GM21529 (cell line): Measurements from ENCODE around the gene AOX1.
"Not testable (repeated sequence)": the region's sequence is repeated elsewhere in the genome, so short reads cannot be mapped to it uniquely, and the experiment has no call there.

Source experiments
- ATAC-seq: cut with Tn5 transposase; IDR thresholded peaks from one replicate; pipeline ENCODE4 v1.9.1; 2021; ENCODE audit not compliant: unreplicated experiment

Gene AOX1

DNA sequence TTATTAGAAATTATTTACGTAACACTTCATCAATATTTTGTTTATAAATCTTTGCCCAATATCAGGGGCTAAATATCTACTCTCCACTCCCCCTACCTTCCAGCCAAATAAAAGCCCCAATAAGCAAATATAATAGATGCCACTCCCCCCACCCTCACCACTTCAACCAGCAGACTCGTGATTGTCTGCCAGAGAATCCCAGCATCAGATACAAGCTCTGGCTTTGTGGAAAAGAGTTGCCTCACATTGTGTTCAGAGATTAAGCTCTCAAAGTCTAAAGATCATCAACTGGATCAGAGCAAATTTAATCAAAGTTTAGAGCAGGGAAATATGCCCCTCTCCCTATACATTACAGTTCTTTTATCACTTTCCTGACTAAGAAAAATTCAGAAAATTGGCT is 39.5 kb downstream of the AOX1 start:
- ATAC-seq, result no peak

DNA sequence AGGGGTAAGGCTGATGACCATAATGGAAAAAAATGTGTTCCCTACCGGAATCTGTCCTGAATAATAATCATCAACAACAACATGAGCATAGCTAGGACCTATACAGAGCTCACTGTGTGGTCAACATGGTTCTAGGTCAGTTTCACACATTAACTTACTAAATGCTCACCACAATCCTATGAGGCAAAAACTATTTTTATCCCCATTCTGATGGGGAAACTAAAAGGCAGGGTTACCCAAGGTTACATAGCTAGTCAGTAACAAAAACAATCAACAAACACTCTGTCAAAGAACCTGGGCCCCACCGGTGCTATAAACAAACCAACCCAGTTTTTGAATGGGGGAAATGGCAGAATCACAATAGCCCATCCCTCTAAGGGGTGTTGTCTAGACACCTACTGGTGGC is 40.1 kb downstream of the AOX1 start:
- no peak for ATAC-seq

DNA sequence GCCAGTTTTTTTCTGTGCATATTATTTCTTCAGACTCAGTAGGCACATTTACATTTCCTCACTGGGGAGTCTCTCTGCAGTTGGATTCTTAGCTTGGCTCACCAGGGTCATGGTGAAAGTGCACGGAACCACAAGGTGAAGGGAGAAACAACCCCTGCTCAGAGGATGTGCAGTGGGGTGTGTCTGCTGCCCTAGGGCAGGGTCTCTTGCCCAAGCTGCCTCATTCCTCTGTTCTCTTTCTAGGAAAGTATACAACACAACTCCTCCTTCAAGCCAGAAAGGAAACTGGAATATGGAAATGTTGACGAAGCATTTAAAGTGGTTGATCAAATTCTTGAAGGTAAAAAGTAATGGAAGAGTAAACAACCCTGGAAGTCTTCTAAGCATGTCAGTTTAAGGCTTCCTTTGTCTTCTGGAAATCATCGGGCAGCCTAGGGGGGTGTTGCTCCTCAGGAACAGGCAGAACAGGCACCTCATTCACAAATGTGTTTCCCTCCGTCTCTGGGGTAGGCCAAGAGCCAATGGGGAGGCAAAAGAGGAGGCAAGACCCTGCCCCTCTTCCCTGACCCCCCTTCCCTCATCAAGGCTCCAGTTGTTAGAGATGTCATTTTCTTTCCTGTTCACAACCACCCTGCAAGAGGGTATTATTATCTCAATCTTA is 41.4 kb downstream of the AOX1 start:
- no peak for ATAC-seq

DNA sequence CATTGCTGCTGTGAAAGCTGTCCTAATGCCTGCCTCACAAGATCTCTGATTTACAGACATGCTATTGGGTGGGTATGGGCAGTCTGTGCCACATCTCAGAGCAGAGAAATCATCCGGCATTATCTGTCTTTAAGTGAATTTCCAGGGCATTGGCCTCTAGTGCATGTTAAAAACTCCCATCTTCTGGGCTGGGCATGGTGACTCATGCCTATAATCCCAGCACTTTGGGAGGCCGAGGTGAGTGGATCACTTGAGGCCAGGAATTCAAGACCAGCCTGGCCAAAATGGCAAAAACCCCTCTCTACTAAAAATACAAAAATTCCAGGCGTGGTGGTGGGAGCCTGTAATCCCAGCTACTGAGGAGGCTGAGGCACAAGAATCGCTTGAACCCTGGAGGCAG is 42.6 kb downstream of the AOX1 start:
- not testable (repeated sequence) for ATAC-seq

DNA sequence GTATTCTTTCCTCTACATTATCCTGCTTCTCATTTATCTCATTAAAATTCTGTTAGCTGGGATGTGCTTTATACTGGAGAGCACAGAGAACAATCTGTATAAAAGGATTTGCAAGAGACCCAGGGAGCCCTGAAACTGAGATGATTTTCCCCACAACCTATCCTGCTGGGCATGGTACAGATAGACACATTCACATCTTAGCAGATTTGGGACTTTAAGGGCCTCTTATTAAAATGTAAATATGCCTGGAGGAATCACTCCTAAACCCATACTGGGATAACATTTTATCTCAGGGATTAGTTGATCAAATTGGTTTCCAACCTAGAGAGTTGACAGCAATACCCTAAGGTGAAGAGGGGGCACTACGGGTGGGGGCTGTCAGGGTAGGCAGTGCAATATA is 45.5 kb downstream of the AOX1 start:
- ATAC-seq, result no peak

DNA sequence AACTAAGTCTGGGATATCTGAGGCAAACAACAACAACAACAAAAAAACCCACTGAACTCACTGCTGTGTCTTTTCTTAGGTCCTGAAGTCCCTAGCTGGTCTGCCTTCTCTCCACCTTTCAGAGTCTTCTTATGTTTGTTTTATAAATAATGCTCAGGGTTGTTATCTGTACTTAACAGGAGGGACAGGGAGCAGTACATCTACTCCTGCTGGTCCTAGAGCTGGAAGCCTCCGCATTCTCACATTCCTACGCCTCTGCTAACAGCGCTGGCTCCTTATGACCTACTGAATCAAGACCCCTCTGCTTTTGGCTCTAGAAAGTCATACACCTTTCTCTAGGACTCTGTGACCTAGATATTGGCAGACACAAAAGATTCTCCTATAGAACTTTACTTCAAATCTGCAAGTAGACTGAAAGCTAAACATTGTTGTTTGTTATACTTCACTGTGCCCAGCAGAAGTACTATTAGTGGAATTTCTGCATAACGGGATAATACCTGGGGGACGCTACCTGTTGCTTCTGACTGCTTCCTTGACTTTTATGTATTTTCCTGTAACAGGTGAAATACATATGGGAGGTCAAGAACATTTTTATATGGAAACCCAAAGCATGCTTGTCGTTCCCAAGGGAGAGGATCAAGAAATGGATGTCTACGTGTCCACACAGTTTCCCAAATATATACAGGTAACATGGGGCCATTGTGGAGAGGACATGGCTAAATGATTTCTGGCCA is 48.6 kb downstream of the AOX1 start:
- ATAC-seq, result no peak

DNA sequence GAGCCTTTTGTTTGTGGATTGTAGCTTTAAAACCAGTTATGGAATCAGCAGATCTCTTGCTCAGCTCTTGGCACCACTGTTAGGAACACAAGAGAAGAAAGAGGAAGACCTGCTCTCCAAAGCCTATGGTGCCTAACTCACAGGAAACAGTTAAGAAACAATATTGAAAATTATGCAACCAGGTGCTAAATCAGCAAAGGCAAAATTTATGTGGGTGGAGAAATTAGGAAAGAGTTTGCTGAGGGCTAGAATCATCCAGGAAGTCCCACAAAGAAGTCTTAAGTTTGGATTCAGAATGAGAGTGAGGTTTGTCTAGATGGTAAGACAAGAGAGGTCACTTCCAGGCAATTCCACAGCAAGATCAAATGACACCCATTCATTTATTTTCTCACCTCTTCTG is 49.4 kb downstream of the AOX1 start:
- no peak for ATAC-seq

DNA sequence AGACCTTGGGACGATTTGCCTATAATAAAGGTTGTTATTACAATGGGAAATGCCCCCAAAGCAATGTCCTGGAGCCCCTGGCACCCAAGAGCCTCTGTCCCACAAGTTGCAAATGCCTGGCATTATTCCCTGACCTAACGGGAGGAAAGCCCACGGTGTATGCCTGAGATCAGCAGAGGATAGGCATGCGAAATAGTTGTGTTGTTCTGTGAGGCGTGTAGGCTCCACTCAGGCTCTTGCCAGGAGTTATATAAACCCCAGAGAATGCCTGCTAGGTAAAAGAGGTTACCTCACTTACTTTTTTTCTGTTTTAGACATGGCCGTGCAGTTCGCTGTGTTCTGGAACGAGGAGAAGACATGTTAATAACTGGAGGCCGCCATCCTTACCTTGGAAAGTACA is 52.1 kb downstream of the AOX1 start:
- ATAC-seq, result no peak

DNA sequence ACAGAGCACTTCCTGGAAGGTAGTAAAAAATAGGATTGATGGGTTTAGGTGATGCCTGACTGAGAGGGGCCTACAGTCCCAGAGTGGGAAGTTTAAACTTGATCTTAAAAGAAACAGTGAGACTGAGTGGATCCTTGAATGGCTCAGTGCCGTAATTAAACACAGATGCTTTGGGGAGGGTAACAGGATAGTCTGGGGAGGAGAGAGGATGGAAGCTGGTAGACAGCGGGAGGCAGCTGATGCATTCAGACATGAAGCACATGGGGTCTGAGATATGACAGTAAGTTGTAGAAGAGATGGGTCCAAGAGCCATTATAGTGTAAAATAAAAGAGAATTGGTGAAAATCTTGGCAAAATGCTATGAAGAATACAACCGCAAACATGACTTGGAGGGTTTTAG is 54.4 kb downstream of the AOX1 start:
- ATAC-seq, result no peak

DNA sequence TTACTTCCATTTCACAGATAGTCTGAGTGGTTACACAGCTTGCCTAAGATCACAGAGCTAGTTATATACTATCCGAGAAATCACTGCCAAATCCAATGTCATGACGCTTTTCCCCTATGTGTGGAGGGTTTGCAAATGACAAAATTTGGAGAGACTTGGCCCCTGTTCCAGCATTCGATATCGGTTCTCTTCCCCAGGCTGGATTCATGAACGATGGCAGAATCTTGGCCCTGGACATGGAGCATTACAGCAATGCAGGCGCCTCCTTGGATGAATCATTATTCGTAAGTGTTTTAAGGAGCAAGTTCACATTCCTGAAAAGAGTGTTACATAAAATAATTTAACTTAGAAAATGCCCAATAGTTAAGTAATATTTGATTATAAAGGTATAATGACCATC is 55.1 kb downstream of the AOX1 start:
- no peak for ATAC-seq

DNA sequence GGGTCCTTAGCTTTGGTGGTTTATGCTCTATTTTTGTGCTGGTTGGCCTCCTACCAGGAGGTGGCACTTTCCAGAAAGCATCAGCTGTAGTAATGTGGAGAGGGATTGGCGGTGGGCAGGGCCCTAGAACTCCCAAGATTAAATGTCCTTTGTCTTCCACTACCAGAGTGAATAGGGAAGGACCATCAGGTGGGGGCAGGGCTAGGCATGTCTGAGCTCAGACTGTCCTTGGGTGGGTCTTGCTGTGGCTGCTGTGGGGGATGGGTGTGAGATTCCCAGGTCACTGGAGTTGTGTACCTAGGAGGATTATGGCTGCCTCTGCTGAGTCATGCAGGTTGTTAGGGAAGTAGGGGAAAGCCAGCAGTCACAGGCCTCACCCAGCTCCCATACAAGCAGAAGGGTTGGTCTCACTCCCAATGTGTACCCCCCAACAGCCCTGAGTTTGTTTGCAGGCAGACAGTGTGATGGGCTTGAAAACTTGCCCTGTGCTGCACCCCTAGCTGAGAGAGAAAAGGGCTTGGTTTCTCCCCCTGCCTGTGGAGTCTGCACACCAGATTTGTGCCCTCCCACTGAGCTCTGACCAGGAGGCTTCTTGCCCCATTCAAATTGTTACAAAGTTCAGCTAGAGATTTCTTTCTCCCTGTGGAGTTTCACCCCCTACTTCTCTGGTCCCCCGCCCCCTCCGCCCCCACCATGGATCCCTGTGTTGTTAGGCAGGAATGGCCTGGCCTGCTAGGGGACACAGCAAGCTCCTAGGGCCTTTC is 62.9 kb downstream of the AOX1 start:
- not testable (repeated sequence) for ATAC-seq

DNA sequence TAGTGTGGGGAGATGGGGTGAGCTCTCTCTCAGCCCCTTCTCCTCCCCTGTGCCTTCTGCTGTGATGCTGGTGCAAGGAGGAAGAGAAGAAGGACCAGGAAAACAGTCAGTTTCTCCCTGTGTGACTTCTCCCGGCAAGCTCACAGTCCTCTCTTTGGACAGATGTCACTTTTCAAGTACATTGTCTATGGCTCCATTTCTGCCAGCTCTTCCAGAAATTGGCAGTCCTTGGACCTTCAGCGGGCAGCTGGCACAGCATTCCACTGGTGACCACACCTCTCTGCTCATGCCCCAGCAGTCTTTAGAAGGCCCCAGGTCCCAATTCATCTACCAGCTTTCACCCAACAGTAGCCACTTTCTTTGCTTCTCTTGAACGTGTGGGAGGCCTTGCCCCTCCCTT is 63.9 kb downstream of the AOX1 start:
- no peak for ATAC-seq

DNA sequence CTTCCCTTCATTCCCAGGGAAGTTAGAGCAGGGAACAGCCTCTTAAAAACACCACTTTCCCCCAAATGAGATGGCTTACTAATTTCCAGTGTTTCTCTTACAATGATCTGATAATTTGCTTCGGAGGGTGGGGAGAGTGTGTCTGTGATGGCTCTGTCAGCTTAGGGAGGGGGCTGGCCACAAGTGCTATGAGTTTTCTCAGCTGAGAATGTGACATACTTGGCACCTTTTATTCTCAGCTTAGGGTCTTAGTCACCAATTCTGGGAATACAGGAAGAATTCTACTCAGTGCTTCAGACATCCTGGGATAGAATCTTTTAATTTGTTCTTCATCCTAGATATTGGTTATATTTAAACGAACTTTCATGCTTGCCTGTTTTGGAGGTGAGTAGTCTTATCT is 64.4 kb downstream of the AOX1 start:
- ATAC-seq, result no peak

DNA sequence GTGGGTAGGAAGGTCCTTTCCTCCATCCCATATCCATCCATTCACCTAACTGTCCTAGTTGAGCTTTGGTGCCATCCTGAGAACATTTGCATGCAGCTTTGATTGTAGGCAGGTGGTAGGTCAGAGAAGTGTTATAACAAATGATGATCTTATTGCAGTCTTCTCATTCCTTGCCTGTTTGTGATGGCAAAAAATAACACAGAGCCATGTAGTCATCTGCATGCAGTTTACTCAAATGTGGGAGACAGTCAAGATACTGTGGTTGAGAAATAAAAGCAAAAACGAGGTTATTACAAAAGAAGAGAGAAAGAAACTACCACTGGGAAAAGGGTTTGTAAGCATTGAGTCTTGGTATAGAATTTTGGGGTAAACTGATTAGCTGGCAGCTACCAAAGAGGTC is 66.3 kb downstream of the AOX1 start:
- no peak for ATAC-seq

DNA sequence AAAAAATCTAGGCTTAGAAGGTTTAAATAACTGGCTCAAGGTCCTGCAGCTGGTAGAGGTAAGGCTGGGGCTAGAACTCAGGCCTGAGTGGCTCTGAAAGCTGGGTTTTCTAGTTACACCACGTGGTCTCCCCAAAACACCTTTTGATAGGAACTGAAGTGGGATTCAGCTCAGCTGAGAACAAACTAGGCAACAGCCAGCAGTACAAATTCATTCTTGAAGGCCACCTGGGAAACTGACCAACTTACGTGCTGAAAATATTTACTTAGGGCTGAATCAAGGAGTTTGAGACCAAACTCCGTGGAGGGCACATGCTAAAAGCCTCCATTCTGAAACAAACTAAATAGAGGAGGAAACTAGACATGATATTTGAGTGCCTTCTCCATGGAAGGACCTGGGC is 67.2 kb downstream of the AOX1 start:
- ATAC-seq, result no peak

DNA sequence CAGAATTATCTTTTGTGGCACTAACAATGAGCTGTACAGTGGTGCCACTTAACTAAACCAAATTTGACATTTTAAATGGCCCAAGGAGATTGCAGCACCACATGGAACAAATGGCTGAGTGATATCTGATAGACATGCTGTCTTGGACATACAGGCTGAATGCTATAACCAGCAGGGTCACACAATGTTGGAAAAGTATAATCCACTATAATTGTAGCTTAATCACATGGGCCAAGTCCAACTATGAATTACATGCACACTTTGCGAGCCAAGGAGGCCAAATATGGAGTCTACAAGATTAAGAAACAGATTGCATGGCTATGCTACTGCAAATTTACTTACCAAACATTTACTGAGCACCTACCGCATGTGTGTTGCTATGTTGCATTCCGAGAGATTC is 69.0 kb downstream of the AOX1 start:
- ATAC-seq, result no peak

DNA sequence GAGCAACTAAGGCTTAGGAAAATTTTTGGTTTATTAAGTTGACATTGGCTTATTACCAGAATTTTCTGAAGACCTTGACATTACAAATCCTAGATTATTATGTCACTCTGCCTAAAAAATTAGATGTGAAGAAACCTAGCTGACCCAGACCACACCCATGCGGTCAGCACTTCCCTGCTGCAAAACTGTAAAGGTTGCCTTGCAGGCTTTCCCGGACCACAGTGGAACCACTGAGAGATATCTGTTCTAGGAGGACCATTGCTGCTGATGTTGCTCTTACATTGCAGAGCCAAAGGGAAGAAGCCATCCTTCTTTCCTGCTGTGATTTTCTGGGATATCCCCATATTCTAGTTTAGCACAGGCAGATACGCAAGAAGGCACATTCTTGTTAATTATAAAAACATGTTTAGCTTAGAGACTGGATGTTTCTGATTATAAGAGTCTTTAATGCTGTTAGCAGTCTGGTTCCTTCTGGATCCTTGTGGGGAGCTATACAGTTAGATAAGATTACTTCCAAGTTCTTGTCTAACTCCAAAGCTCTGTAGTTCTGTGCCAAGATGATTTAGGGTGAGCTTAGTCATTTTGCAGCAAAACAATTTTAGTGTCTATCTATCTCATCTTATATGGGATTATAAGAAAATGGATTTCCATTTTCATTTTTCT is 70.2 kb downstream of the AOX1 start:
- ATAC-seq, result no peak

DNA sequence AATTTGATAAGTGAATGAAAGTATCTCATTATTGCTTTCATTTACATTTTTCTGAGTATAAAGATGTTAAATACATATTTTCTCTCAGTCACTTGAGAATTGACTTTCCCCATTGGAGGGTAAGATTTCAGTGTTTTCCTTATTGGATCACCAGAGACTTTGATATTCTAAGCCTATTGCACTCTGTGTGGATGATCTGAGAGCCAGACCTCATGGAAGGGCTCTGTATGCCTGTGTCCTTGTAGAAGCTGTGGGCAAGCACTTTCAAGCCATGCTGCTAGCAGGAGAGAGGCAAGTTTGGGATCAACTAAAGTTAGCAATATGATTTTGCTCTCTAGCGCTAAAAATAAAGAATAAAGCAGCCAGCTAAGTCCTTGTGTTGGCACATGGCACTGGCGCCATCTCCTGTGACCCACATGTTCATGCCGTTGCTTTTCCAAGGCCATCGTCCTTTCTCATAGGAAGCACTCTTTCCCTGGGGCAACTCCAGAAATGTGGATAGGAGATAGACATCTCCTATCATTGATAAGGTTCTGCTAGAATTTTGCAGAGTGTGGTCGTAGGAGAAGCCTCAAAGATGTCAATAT is 72.6 kb downstream of the AOX1 start:
- no peak for ATAC-seq

DNA sequence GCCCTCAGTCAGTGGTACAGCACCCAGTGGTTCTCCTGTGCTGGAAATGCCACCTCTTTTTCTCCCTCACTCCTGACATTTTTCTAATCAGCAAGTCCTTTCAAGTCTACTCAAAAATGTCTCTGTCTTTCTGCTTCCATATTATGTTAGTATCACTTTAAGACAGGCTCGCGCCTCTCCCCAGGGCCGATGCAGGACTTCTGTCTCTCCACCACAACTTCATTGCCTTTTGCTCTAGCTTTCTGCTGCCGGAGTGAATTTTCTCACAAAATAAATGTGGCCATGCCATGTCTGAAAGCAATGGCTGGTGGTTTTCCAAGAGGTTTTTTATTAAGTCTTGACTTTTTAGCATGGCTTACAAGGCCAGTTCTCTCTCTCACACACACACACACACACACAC is 73.6 kb downstream of the AOX1 start:
- no peak for ATAC-seq

DNA sequence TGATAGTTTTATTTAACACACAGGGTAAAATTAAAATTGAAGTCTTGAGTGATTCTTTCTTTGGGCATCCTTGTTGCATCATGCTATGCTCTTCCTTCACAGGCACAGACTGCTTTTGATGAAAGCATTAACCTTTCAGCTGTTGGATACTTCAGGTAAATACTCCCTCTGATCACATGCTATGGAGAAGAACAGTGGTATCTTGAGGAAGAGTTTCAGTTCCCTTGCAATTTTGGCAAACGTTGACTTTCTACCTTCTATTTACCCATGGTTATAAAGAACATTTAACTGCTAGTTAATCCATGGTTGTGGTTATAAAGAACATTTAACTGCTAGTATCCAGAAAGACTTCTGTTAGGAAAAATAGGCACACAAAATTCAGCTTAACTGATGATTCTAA is 75.7 kb downstream of the AOX1 start:
- no peak for ATAC-seq

DNA sequence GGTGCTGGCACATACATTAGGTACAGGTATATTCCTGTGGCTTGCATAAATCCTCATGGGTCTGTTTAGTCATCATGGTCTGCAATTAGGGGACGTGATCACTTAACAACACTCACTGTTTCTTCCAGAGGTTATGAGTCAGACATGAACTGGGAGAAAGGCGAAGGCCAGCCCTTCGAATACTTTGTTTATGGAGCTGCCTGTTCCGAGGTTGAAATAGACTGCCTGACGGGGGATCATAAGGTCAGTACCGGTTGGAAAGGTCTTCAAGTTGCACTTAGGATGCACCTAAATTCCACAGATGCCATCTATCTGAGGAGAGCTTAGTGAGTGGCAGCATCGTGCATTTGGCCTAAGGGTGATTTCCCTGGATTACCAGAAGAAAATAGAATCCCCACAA is 76.9 kb downstream of the AOX1 start:
- ATAC-seq, result no peak
